Adrenal gland (tissue), 12 donors: Measurements from ENCODE around the gene MEIKIN. TPM values are rescaled to one million over a fixed set of nuclear protein-coding genes. Genes with fewer than 3 reads are reported as not detected.

Source experiments
- DNase-seq, 7 donors: peaks; one replicate each; pipeline ENCODE4 v3.0.0-alpha.2; 2019 to 2020
- H3K27ac ChIP-seq, 5 donors: fragments of 200-600 bp; sonication (generic) in 4 of 5; 1 replicate in 3 of 5; 2 replicates in 2 of 5; pipeline versions ENCODE4 v1.5.1 to v1.8.0; 2016 to 2020; ENCODE audit warnings: mild to moderate bottlenecking in 1 of 5
- H3K27me3 ChIP-seq: fragments of 200-600 bp; 2 replicates; pipeline ENCODE4 v1.8.0; 2021
- H3K36me3 ChIP-seq, 2 donors: fragments of 200-600 bp; replicated peaks in 1 of 2; 1 replicate in 1 of 2; 2 replicates in 1 of 2; pipeline versions ENCODE4 v1.5.1 to v1.8.0; 2018 to 2022
- H3K4me1 ChIP-seq, 2 donors: fragments of 200-600 bp; replicated peaks in 1 of 2; 1 replicate in 1 of 2; 2 replicates in 1 of 2; pipeline versions ENCODE4 v1.5.1 to v1.8.0; 2018 to 2021
- H3K4me3 ChIP-seq, 4 donors: fragments of 200-600 bp; sonication (generic) in 3 of 4; one replicate each; pipeline ENCODE4 v1.5.1; 2016 to 2018
- H3K9me3 ChIP-seq, 3 donors: fragments of 200-600 bp; sonication (generic) in 1 of 3; replicated peaks in 1 of 3; 1 replicate in 2 of 3; 2 replicates in 1 of 3; pipeline versions ENCODE4 v1.5.1 to v1.8.0; 2016 to 2021
- POLR2A ChIP-seq, 2 donors: fragments of 450-650 bp; IDR thresholded peaks; one replicate each; pipeline ENCODE4 v1.6.1; 2017; ENCODE audit warnings: antibody characterized with exemption in 2 of 2, mild to moderate bottlenecking in 2 of 2, moderate library complexity in 1 of 2
- WGBS, 4 donors: extraction: QIAGEN DNeasy Blood & Tissue Kit in 2 of 4; methylation state at CpG; one replicate each; pipeline versions ENCODE4 v1.1.5 to v1.1.7; 2013 to 2017; 5-methylcytosine and 5-hydroxymethylcytosine counted together
- intact Hi-C, 2 donors: fragments of 100-400 bp; cut with DNase I; formaldehyde crosslinking; loops; one replicate each; pipeline versions ENCODE4 v1.14.1 to v1.15.0; 2022 to 2023
- polyA plus RNA-seq, 3 donors: library from polyadenylated mRNA; stranded (reverse); fragments of 200-250 nt in 2 of 3; fragments of 350-450 nt in 1 of 3; fragmentation: Illumina TruSeq in 1 of 3; extraction: RNeasy Lipid Tissue Mini Kit (QIAGEN cat#74804) in 1 of 3; gene quantifications; one replicate each; pipeline ENCODE4 v1.2.3, GENCODE V29; 2013 to 2014
- total RNA-seq, 9 donors: library from RNA; depleted of rRNA in 4 of 9; stranded (reverse); fragments of >200 nt in 4 of 9; fragments of 120-200 nt in 1 of 9; fragmentation: NEBNext Ultra II Directional in 1 of 9; extraction: Animal tissue kit (Norgen Biotek cat#: 25700) in 1 of 9; gene quantifications; one replicate each; pipeline versions ENCODE4 v1.1.0 to v1.2.4, GENCODE V29; 2013 to 2023
- TF ChIP-seq, protein P1 (sequence below), 6 experiments: fragments of 450-650 bp in 4 of 6; fragments of 200-600 bp in 2 of 6; sonication (generic) in 1 of 6; IDR thresholded peaks; 1 replicate in 5 of 6; 2 replicates in 1 of 6; pipeline versions ENCODE4 v1.5.1 to v1.8.0; 2016 to 2021; ENCODE audit warnings: antibody characterized with exemption in 6 of 6, mild to moderate bottlenecking in 2 of 6, moderate library complexity in 1 of 6
- donor health status: healthy with polysubstance abuse.
- donor health status: Bipolar disorder and iron deficiency.
- donor health status: DM: yes; HTN: yes; CAD: no.
- donor health status: DM: no; HTN: no; CAD: no.
- donor health status: DM: no; HTN: no; CAD: no.
- donor health status: DM: yes; HTN: yes; CAD: no.

MEIKIN gene
- total and polyA plus RNA-seq, 12 donors, result 0.11 TPM; not detected in 11

- H3K27ac ChIP-seq, result no peak overlapping the region
- intact Hi-C loops, result no loop called here
- H3K4me1 ChIP-seq, result no peaks in the 10 kb centered on the region
- 67 to 91% (median 84%) methylated on average over 1 to 3 of the region's 3 CpGs; no CpG with 5 or more reads in 1 of the 4 donors for WGBS, 4 donors
- no peaks in the 10 kb centered on the region for H3K9me3 ChIP-seq
- TF ChIP-seq, protein P1, sequence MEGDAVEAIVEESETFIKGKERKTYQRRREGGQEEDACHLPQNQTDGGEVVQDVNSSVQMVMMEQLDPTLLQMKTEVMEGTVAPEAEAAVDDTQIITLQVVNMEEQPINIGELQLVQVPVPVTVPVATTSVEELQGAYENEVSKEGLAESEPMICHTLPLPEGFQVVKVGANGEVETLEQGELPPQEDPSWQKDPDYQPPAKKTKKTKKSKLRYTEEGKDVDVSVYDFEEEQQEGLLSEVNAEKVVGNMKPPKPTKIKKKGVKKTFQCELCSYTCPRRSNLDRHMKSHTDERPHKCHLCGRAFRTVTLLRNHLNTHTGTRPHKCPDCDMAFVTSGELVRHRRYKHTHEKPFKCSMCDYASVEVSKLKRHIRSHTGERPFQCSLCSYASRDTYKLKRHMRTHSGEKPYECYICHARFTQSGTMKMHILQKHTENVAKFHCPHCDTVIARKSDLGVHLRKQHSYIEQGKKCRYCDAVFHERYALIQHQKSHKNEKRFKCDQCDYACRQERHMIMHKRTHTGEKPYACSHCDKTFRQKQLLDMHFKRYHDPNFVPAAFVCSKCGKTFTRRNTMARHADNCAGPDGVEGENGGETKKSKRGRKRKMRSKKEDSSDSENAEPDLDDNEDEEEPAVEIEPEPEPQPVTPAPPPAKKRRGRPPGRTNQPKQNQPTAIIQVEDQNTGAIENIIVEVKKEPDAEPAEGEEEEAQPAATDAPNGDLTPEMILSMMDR (IDR thresholded peaks at IDR 0.05), result no peak
- TF ChIP-seq POLR2A (IDR thresholded peaks at IDR 0.05), result no peak
- H3K27me3 ChIP-seq, result no peaks in the 10 kb centered on the region
- H3K36me3 ChIP-seq, result no peaks in the 10 kb centered on the region
- no peak for DNase-seq
- no peak overlapping the region for H3K4me3 ChIP-seq
These were observed 41.8 kb upstream of the MEIKIN start for GRCh38 chr5:131987251-131987650.

- H3K9me3 ChIP-seq, result no peaks in the 10 kb centered on the region
- H3K27ac ChIP-seq, result no peak overlapping the region
- H3K4me3 ChIP-seq, result no peak overlapping the region
- H3K27me3 ChIP-seq, result no peaks in the 10 kb centered on the region
- TF ChIP-seq, protein P1 (IDR thresholded peaks at IDR 0.05), result no peak
- TF ChIP-seq POLR2A (IDR thresholded peaks at IDR 0.05), result no peak
- no peaks in the 10 kb centered on the region for H3K36me3 ChIP-seq
- WGBS, 4 donors, result 93 to 98% (median 95%) methylated on average over 8 of the region's 8 CpGs
- DNase-seq, result no peak
- intact Hi-C loops, result no loop called here
- H3K4me1 ChIP-seq, result no peaks in the 10 kb centered on the region
These were observed 40.9 kb upstream of the MEIKIN start for GRCh38 chr5:131986161-131986912.

- no peaks in the 10 kb centered on the region for H3K27me3 ChIP-seq
- no peaks in the 10 kb centered on the region for H3K9me3 ChIP-seq
- intact Hi-C loops, result no loop called here
- H3K4me3 ChIP-seq, result no peak overlapping the region
- WGBS, 4 donors, result 95 to 99% (median 97%) methylated on average over 8 of the region's 8 CpGs
- TF ChIP-seq, protein P1 (IDR thresholded peaks at IDR 0.05), result no peak
- no peak for TF ChIP-seq POLR2A (IDR thresholded peaks at IDR 0.05)
- no peak overlapping the region for H3K27ac ChIP-seq
- no peaks in the 10 kb centered on the region for H3K36me3 ChIP-seq
- no peaks in the 10 kb centered on the region for H3K4me1 ChIP-seq
- no peak for DNase-seq
These were observed 39.6 kb upstream of the MEIKIN start for GRCh38 chr5:131984956-131985665.

- Histone ChIP-seq H3K4me1 (no peaks in the 10 kb centered on the region), H3K27me3 (no peaks in the 10 kb centered on the region), H3K36me3 (no peaks in the 10 kb centered on the region), H3K4me3 (no peak overlapping the region), H3K27ac (peak overlapping the region in 1 of 5 donors; percentile 34), H3K9me3 (no peaks in the 10 kb centered on the region)
- peak in 2 of 7 donors; percentile 28 to 64 for DNase-seq
- 52 to 94% (median 58%) methylated on average over 2 of the region's 2 CpGs for WGBS, 4 donors
- TF ChIP-seq, protein P1 (IDR thresholded peaks at IDR 0.05), result no peak
- TF ChIP-seq POLR2A (IDR thresholded peaks at IDR 0.05), result no peak
- intact Hi-C loops, result no loop called here
These were observed 37.8 kb upstream of the MEIKIN start for GRCh38 chr5:131983244-131983771.
